Neural cell (in vitro differentiated cells): ENCODE measurements around the gene DNAJB1.

Experiments used
- CTCF ChIP-seq: fragments of 450-650 bp; IDR thresholded peaks from 2 replicates; pipeline ENCODE4 v1.5.1; 2014; ENCODE audit warnings: antibody characterized with exemption, mild to moderate bottlenecking, moderate library complexity; ENCODE audit not compliant: poor library complexity, severe bottlenecking
- EP300 ChIP-seq: fragments of 450-650 bp; conservative IDR thresholded peaks from 2 replicates; pipeline ENCODE4 v1.6.1; 2014; ENCODE audit warnings: antibody characterized with exemption, mild to moderate bottlenecking, moderate library complexity; ENCODE audit not compliant: poor library complexity, severe bottlenecking
- EZH2 ChIP-seq: fragments of 200-600, 300-800 bp; shearing (Covaris generic), sonication (generic); IDR thresholded peaks from 2 replicates; pipeline ENCODE4 v1.6.1; 2014; ENCODE audit warnings: antibody characterized with exemption, low read length, borderline replicate concordance, mild to moderate bottlenecking; ENCODE audit not compliant: insufficient read depth, poor library complexity, severe bottlenecking
- MXI1 ChIP-seq: fragments of 450-650 bp; conservative IDR thresholded peaks from 2 replicates; pipeline ENCODE4 v1.6.1; 2014; ENCODE audit warnings: antibody characterized with exemption, mild to moderate bottlenecking; ENCODE audit not compliant: poor library complexity, severe bottlenecking
- POLR2AphosphoS5 ChIP-seq: IDR thresholded peaks from 2 replicates; pipeline ENCODE4 v1.6.1; 2012
- RAD21 ChIP-seq: fragments of 450-650 bp; conservative IDR thresholded peaks from 2 replicates; pipeline ENCODE4 v1.6.1; 2014; ENCODE audit warnings: antibody characterized with exemption, mild to moderate bottlenecking, moderate library complexity
- REST ChIP-seq: IDR thresholded peaks from 2 replicates; pipeline ENCODE4 v1.6.1; 2012; ENCODE audit warnings: borderline replicate concordance
- SMC3 ChIP-seq: fragments of 450-650 bp; conservative IDR thresholded peaks from 2 replicates; pipeline ENCODE4 v1.6.1; 2014; ENCODE audit warnings: antibody characterized with exemption, mild to moderate bottlenecking, moderate library complexity; ENCODE audit not compliant: poor library complexity
- TAF1 ChIP-seq: IDR thresholded peaks from 2 replicates; pipeline ENCODE4 v1.6.1; 2012; ENCODE audit warnings: low read depth

GRCh38 chr19:14473073-14473977 is 44.9 kb downstream of the DNAJB1 start:
- TF ChIP-seq CTCF = no peak
- TF ChIP-seq EP300 = no peak
- TF ChIP-seq SMC3 = no peak
- TF ChIP-seq POLR2AphosphoS5 = no peak
- TF ChIP-seq EZH2 = no peak
- no peak for TF ChIP-seq RAD21
- TF ChIP-seq REST = no peak
- TF ChIP-seq TAF1 = no peak
- no peak for TF ChIP-seq MXI1
